HG02852 (cell line): ENCODE results near the gene ADCK2.
"Not testable (repeated sequence)": the region's sequence is repeated elsewhere in the genome, so short reads cannot be mapped to it uniquely, and the experiment has no call there.

ENCODE experiments used
- ATAC-seq: cut with Tn5 transposase; IDR thresholded peaks from one replicate; pipeline ENCODE4 v1.9.1; 2021; ENCODE audit warnings: mild to moderate bottlenecking, moderate library complexity; ENCODE audit not compliant: unreplicated experiment

The ADCK2 gene

GRCh38 chr7:140673774-140674155 is 1.0 kb downstream of the ADCK2 start:
- ATAC-seq, result no peak

- peak; percentile 34 for ATAC-seq
Observed at GRCh38 chr7:140674356-140674800, 1.6 kb downstream of the ADCK2 start.

GRCh38 chr7:140674899-140675701 is 2.4 kb downstream of the ADCK2 start:
- ATAC-seq, result no peak

- no peak for ATAC-seq
Observed at GRCh38 chr7:140675726-140676125, 3.0 kb downstream of the ADCK2 start.

GRCh38 chr7:140676306-140676705 is 3.6 kb downstream of the ADCK2 start:
- peak; percentile 54 for ATAC-seq

GRCh38 chr7:140676956-140677355 is 4.2 kb downstream of the ADCK2 start:
- not testable (repeated sequence) for ATAC-seq

- no peak for ATAC-seq
Observed at GRCh38 chr7:140677496-140677895, 4.8 kb downstream of the ADCK2 start.

- ATAC-seq, result no peak
Observed at GRCh38 chr7:140678081-140678815, 5.5 kb downstream of the ADCK2 start.

- no peak for ATAC-seq
Observed at GRCh38 chr7:140678816-140679130, 6.0 kb downstream of the ADCK2 start.

- no peak for ATAC-seq
Observed at GRCh38 chr7:140679186-140679585, 6.4 kb downstream of the ADCK2 start.

- ATAC-seq, result no peak
Observed at GRCh38 chr7:140680886-140681285, 8.1 kb downstream of the ADCK2 start.

- no peak for ATAC-seq
Observed at GRCh38 chr7:140681766-140682165, 9.0 kb downstream of the ADCK2 start.

- no peak for ATAC-seq
Observed at GRCh38 chr7:140683657-140684056, 10.9 kb downstream of the ADCK2 start.

- ATAC-seq, result no peak
Observed at GRCh38 chr7:140684066-140684950, 11.6 kb downstream of the ADCK2 start.

- ATAC-seq, result no peak
Observed at GRCh38 chr7:140685407-140686087, 12.8 kb downstream of the ADCK2 start.

GRCh38 chr7:140686921-140687320 is 14.2 kb downstream of the ADCK2 start:
- ATAC-seq, result no peak

GRCh38 chr7:140688341-140688740 is 15.6 kb downstream of the ADCK2 start:
- ATAC-seq, result no peak

- no peak for ATAC-seq
Observed at GRCh38 chr7:140689199-140690152, 16.7 kb downstream of the ADCK2 start.

- no peak for ATAC-seq
Observed at GRCh38 chr7:140691376-140692045, 18.8 kb downstream of the ADCK2 start.
